Stimulated activated CD8-positive, alpha-beta memory T cell treated with anti-CD3 and anti-CD28 coated beads, Interleukin-15, amount 100 ng/mL, for 1 hour (primary cell): ENCODE measurements around the gene DYRK1B.
A peak's percentile ranks its signal among the peaks of the same experiment; 100 is the strongest.
"Not testable (repeated sequence)": the region's sequence is repeated elsewhere in the genome, so short reads cannot be mapped to it uniquely, and the experiment has no call there.

Experiments used
- DNase-seq: peaks from one replicate; pipeline ENCODE4 v3.0.0-alpha.2; 2020; ENCODE audit warnings: low read depth

Gene DYRK1B

DNA sequence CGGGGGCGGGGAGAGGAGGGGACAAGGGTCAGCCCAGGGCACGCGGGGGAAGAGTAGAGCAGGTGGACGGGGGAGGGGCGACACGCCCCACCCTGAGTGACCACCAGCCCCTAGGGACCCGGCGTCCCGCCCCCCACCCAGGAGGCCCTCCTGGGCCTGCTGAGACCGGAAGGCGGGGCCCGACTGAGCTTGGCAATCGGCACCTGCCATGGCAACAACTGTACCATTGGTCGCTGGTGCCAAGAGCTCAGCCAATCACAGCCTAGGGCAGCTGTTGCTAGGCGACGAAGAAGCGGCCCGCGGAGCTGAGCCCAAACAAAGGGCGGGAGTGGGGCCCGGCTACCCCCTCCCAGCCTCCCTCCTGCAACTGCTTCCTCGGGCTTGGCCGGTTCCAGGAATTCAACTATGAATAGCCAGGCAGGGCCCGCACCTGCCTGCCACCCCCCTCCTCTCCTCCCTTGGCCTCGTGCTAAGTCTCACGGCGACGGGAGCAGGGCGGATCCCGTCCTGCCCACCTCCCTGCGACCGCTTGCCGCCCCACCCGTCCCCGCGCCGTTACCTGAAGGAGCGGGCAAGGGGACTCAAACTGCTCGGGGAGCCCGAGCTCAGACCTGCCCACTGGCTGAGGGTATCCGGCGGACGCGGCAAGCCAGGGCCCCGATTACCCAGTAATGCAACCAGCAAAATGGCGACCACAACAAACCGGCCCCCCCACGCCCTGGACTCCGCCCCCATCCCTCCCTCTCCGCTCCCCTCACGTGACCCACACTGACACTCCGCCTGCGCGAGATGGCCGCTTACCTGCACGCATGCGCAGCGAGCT is at the start of gene DYRK1B:
Gene DYRK1B (minus strand): TSS at position 699 of the 823 bp plus-strand sequence. CDS start 2,295 bp downstream, outside the sequence.
- DNase-seq = peak; percentile 97

DNA sequence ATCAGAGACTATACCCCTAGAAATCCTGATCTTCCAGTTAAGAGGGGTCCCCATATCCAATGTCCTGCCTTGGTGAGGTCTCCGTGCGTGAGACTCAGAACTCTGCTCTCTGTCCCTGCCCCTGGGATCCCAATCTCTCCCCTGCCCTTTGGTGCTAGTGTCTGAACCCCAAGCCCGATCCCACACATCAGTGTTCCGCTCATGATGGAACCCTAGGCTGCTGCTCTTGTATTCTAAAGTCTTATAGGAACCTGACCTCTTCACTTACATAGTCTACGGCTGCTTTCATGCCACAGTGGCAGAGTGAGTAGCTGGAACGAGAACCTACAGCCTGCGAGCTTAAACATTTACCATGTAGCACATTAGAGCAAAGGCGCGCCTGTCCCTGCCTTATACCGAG is 48.7 kb upstream of the DYRK1B start:
- DNase-seq = not testable (repeated sequence)

DNA sequence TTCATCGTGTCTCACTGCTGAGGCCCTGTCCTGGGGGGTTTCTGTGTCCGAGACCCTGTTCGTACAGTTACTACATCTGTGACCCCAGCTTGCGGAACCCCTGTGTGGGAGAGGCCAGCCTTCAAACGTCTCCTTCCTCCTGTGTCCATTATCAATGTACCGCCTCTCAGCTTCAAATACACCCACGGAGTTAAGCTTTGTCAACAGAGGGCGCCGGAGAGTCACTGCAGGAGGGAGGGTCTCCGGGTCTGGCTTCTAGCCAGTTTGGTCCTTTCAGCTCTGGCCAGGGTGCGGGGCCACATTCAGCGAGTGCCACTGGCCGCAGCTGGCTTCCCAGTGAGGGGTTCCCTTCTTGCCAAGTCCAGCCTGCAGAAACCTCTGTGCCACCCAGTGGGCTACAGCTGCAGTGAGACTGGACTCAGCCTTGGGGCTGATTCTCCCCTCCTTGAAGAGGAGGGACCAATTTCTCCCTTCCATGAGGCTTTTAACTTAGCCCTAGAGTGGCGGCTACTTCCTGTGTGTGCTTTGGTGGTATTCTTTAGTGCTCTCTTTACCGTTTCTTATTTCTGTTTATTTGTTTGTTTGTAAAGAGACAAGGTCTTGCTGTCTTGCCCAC is 47.6 kb upstream of the DYRK1B start:
- DNase-seq = not testable (repeated sequence)

DNA sequence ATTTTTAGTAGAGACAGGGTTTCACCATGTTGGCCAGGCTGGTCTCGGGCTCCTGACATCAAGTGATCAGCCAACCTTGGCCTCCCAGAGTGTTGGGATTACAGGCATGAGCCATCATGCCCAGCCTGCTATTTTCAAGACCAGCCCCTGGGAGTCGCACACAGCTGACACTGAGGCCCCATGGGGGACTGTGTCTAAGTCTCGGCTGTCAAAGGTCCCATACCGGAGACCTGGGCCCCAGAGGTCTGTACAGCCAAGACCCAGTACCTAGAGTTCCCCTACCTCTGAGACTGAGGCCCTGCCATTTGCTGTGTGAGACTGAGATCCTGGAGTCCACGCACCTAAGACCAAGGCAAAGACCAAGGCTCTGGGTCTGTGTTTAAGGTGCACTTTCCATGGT is 46.3 kb upstream of the DYRK1B start:
- DNase-seq = not testable (repeated sequence)

DNA sequence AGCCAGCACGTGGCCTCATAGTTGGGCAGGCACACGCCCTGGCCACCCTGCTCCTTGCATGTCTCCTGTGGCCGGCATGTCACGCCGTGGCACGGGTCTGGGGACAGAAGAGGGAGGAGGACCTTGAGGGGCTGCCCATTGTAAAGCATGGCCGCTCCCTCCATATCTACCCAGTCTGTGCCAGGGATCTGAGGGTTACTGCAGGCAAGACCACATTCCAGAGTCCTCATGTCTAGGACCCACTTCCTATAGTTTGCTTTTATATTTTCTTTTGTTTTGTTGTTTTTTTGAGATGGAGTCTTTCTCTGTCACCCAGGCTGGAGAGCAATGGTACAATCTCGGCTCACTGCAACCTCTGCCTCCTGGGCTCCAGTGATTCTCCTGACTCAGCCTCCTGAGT is 45.8 kb upstream of the DYRK1B start:
- not testable (repeated sequence) for DNase-seq

DNA sequence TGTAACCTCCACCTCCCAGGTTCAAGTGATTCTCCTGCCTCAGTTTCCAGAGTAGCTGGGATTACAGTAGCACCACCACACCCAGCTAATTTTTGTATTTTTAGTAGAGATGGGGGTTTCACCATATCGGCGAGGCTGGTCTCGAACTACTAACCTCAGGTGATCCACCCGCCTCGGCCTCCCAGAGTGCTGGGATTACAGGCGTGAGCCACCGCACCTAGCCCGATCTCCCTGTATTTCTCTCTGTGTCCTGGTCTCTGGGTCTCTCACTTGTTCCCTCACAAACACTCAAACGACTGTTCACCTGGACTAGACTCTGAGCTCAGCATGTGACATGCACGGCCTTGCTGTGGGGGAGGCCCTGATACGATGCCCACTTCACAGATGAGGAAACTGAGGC is 44.9 kb upstream of the DYRK1B start:
- not testable (repeated sequence) for DNase-seq

DNA sequence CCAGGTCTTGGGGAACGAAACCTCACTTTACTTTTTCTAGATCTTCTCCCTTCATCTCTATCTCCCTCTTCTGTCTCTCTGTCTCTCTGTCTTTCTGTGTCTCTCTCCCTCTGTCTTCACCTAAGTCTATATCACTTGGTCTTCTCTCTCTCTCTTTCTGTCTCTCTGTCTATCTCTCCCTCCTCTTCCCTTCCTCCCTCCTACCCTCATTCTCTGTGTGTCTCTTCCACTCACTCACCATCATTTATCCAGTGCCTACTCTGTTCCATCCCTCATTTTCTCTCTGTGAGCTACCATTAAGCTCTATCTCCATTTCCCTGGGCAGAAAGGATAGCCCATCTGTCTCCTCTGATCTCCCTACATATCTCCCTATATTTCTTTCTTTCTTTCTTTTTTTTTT is 44.4 kb upstream of the DYRK1B start:
- DNase-seq = no peak

DNA sequence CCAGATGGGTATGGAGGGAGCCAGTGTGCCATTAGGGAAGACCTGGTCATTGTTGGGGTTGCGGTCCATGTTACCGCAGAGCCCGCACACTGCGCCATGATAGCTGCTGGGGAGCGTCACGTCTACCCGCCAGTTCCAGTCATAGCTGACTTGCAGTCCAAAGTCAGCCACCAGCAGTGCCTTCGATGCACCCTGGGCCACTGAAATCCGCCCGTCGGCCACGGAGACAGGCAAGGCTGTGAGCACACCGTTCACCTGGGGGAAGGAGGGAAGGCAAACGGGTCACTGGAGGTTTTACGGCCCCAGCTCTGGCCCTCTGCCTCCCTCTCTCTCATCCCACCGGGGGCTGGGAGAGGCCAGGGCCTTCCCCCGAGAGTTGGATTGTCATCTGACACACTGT is 44.0 kb upstream of the DYRK1B start:
- DNase-seq = not testable (repeated sequence)

DNA sequence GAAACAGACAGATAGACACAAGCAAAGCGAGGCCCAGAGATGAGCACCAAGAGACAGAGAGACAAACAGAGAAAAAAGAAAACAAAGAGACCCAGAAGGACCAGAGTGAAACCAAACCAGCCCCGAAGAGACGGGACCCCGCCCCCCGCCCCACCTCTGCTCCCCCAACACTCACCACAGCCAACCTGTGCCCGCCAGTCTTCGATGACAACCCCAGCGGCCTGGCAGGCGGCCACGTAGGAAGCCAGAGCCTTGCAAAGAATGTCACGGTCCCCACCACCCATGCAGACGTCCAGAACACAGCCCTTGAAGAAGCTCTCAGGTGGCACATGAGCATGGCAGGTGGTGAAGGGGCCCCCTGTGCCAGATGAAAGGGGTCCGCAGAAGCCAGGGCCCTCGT is 43.5 kb upstream of the DYRK1B start:
- DNase-seq = not testable (repeated sequence)

DNA sequence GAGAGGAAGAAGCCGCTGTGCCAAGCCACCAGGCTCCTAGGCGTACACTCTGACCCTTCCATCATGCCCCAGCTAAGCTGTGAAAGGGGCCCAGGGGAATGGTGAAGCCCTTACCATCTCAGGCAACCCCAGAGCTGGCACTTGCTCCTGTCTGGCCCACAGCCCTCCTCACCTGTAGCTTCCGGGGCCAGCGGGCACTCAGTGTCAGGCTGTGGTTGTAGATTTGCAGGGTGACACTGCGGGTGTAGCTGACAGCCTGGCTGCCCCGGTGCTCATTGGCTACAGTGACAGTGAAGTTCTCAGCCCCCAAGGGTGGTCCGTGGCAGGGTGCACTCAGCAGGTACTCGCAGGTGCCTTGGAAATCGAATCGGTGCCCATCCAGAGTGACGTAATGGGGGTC is 42.5 kb upstream of the DYRK1B start:
- DNase-seq = not testable (repeated sequence)

DNA sequence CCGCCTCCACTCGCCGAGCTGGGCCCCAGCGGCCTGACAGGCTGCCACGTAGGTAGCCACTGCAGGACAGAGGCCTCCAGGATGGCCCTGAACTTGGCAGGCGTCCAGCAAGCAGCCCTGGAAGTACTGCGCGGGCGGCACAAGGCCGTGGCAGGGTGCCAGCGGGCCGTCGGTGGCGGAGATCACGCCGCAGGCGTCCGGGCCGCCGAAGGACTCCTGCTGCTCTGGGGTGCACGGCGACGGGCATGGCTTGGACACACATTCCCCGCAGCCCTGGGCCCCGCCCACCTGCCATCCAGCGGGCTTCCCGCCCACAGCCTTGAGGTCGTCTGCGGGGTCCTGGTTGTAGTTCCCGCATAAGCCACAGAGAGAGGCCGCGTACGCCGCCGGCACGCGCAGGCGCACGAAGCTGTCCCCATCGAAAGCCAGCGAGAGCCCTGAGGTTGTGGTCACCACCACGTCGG is 41.5 kb upstream of the DYRK1B start:
- DNase-seq = not testable (repeated sequence)

DNA sequence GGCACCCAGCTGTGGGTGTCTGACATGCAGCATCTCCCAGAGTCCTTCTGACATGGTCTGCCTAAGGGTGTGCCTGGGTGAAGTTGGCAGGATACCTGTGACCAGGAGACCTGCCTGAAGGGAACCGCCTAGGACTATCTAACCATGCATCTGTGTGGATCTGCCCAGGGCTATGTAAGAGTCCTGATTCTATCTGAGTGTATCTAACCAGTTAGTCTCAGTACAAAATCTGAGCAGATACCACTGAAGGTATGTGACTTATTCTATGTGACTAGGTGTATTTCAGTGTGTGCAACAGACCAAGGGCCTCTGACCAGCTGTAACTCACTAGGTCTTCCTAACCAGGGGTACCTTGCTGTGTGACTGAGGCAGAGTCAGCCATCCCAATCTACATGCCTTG is 40.4 kb upstream of the DYRK1B start:
- no peak for DNase-seq

DNA sequence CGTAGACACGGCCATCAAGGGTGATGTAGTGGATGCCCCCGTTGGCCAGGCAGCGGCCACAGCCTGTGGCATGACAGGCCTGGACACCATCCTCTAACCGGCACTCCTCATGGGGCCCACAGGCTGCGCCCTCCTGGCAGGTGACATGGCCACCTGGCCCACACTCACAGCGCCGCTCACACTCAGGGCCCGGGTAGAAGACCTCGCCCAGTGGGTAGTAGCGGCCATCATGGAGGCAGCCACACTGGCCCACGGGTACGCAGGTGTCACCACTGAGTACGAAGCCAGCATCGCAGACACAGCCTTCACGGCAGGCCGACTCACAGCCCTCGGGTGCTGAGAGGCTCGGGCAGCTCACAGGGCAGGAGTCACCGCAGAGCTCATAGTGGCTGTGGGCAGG is 39.4 kb upstream of the DYRK1B start:
- DNase-seq = no peak

DNA sequence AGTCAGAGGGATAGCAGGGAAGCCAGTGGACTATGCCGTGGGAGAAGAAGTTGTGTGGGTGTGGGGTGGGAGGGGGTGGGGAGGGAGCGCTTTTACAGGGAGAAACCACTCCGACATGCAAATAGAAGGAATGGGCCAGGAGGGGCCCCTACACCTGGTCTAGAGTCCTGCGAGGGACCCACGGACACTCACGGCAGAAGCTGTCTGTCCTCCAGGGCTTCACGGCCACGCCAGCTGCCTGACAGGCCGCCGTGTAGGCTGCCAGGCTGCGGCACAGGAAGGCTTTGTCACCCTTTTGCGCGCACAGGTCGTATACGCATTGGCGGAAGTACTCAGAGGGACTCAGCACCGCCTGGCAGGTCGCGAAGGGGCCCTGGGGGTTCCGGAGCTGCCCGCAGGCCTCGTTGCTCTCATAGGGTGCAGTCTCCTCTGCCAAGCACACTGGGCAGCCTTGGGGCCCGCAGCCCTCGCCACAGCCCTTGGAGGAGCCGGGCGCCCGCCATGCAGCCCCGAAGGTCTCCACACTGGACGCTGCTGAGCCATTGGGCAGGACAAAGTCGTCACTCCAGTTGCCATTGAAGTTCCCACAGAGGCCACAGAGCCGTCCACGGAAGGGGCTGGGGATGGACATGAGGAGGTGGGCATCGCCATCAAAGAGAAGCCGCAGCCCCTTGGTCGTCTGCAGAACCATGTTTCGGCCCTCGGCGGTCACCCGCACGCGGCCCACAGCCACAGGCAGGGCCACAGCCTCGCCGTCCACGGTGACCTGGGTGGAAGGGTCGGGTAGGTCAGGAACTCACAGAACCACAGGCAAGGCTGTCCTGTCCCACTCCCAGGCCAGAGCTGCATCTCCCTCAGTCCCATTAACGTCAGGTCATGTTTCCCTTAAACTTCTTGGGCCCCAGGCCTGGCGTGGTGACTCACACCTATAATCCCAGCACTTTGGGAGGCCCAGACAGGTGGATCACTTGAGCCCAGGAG is 38.2 kb upstream of the DYRK1B start:
- no peak for DNase-seq

DNA sequence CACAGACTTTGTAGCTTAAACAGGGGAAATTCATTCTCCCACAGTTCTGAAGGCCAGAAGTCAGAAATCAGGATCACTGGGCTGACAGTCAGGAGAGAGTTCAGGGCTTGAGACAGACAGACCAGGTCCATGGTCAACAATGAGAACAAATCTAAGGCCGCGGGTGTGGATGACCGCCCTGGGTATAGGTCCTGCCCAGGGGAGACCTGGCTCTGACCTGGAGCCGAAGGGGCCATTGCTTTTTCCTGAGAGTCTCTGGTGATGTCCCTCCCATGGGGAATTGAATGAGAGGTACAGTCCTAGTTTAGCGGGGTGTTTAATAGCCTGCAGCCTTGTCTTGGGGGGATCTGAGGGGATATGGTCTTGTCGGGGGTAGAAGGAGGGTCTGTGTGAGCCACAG is 37.4 kb upstream of the DYRK1B start:
- no peak for DNase-seq

DNA sequence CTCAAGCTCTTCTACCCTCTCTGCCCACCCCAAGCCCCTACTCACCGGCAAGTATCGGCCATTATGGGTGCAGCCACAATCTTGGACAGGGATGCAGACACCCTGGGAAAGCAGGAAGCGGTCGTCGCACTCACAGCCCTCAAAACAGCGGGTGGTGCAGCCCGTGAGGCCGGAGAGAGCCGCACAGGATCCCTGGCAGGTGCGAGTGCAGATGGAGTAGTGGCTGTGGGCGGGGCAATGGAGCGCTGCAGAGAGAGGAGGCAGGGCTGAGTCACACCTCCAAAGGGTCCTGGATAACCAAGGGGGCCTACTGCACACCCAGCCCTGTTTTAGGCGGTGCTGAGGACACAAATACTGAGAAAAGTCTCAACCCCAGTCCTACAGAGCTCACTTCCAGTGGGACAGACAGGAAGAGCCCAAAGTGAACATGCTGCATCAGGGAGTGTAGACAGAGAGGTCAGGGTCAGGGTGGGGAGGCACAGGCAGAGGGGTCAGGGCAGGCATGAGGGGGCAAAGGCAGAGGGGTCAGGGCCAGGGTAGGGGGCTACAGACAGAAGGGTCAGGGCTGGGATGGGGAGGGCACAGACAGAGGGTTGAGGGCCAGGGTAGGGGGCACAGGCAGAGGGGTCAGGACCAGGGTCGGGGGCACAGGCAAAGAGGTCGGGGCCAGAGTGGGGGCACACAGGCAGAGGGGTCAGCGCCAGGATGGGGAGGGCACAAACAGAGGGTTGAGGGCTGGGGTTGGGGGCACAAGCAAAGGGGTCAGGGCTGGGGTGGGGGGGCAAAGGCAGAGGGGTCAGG is 36.4 kb upstream of the DYRK1B start:
- no peak for DNase-seq

DNA sequence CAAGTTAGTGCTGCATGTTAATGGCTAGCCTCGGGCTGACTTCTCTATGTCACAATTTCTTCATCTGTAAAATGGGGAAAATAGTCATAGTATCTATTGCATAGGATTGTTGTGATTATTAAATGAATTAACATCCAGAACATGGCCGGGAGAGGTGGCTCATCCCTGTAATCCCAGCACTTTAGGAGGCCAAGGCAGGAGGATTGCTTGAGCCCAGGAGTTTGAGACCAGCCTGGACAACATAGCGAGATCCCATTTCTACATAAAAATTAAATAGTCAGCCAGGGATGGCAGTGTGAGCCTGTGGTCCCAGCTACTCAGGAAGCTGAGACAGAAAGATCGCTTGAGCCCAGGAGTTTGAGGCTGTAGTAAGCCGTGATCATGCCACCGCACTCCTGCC is 34.0 kb upstream of the DYRK1B start:
- no peak for DNase-seq

DNA sequence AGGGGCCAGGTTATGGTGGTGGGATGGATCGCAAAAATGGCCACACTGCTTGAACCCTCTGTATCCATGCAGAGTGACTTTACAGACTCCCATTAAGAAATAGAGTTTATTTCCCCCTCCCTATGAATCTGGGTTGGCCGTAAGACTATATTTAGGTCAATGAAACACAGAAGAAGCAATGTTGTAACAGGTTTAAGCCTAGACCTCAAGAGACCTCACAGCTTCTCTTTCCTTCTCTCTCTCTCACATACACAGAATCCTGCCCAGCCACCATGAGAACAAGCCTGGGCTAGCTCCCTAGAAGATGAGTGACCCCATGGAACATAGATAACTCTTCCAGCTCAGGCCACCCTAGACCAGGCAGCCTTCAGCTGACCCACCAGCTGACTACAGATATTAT is 33.2 kb upstream of the DYRK1B start:
- DNase-seq = no peak

DNA sequence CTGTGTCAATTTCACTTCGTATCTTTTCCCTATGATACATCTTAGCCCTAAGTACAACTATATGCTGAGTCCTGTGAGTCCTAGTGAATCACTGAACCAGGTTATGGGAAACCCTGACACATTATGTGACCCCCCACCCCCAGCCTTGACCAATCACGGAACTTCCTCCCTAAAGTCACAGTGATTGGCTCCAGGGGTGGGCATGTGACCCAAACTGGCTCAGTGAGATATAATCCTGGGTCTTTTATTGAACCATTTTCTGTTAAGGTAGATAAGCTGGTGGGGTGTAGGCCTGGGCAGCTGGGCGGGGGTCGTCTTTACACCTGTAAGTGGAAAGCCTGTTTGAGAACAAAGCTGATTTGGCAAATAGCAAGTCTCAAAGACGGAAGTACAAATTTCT is 32.0 kb upstream of the DYRK1B start:
- DNase-seq = no peak

DNA sequence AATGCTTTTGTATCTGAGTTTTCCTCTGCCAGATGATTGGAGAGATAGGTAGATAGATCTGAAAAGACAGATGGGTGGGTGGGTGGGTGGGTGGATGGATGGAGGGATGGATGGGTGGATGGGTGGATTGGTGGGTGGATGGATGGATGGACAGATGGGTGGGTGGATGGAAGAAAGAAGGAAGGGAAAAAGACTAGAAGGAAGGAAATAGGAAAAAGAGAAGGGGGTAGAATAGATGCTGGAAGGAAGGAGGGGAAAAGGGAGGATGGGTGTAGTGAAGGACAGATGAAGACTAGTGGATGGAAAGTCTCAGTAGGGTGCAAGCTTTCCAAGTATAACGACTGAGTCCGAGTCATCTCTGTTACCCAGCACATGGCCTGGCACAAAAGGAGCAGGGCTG is 31.2 kb upstream of the DYRK1B start:
- DNase-seq = no peak

DNA sequence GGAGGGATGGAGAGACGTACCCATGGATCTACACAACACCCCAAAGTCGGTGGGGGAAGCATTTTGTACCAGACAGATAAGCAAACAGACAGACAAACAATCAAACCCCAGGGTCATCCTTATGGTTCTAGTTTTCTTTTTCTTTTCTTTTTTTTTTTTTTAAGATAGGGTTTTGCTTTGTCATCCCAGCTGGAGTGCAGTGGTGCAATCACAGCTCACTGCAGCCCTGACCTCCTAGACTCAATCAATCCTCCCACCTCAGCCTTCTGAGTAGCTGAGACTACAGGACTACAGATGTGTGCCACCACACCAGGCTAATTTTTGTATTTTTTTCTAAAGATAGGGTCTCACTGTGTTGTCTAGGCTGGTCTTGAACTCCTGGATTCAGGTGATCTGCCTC is 30.2 kb upstream of the DYRK1B start:
- no peak for DNase-seq

DNA sequence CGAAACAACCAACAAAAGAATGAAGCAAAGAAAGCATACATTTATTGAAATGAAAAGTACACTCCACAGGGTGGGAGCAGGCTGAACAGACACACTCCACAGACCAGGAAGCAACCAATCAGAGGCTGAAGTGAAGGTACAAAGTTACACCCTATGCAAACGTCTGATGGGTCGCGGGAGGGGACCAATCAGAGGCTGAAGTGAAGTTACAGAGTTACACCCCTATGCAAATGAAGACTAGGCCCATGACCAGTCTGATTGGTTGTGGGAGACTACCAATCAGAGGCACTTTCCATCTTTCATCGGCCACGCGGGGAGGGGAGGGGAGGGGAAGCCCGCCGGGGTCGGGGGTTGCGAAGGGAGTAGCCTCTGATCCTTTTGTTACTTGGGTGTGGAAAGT is 24.6 kb upstream of the DYRK1B start:
- no peak for DNase-seq
